Rectal smooth muscle tissue (tissue), 1 donor: Measurements from ENCODE around the gene CCDC77.

Source experiments
- H3K27ac ChIP-seq: one replicate; pipeline ENCODE4 v1.7.0; 2013; ENCODE audit warnings: low read depth, low read length, inconsistent platforms
- H3K27me3 ChIP-seq: one replicate; pipeline ENCODE4 v1.7.0; 2013; ENCODE audit warnings: low read length; ENCODE audit not compliant: control insufficient read depth, insufficient read depth
- H3K36me3 ChIP-seq: one replicate; pipeline ENCODE4 v1.7.0; 2013; ENCODE audit warnings: low read length; ENCODE audit not compliant: control insufficient read depth, insufficient read depth
- H3K4me1 ChIP-seq: one replicate; pipeline ENCODE4 v1.7.0; 2013; ENCODE audit warnings: low read length; ENCODE audit not compliant: control insufficient read depth, insufficient read depth
- H3K4me3 ChIP-seq: one replicate; pipeline ENCODE4 v1.7.0; 2013; ENCODE audit warnings: low read length
- H3K9ac ChIP-seq: one replicate; pipeline ENCODE4 v1.7.0; 2013; ENCODE audit warnings: low read length

The CCDC77 gene

GRCh38 chr12:473198-473597 is 71.8 kb downstream of the CCDC77 start:
- Histone ChIP-seq H3K27ac (no peak overlapping the region), H3K9ac (no peak overlapping the region), H3K27me3 (no peaks in the 10 kb centered on the region), H3K4me3 (no peak overlapping the region), H3K4me1 (no peaks in the 10 kb centered on the region), H3K36me3 (no peaks in the 10 kb centered on the region)

- no peak overlapping the region for H3K27ac ChIP-seq
These were observed 72.6 kb downstream of the CCDC77 start for GRCh38 chr12:473863-474577.

GRCh38 chr12:475286-475685 is 73.8 kb downstream of the CCDC77 start:
- no peak overlapping the region for H3K4me3 ChIP-seq
- no peaks in the 10 kb centered on the region for H3K36me3 ChIP-seq
- no peak overlapping the region for H3K27ac ChIP-seq
- no peaks in the 10 kb centered on the region for H3K4me1 ChIP-seq
- no peaks in the 10 kb centered on the region for H3K27me3 ChIP-seq
- H3K9ac ChIP-seq: no peak overlapping the region

More at GRCh38 chr12:473863-474577, 72.6 kb downstream of the CCDC77 start:
- Histone ChIP-seq H3K4me3 (no peak overlapping the region), H3K27me3 (no peaks in the 10 kb centered on the region), H3K36me3 (no peaks in the 10 kb centered on the region), H3K9ac (no peak overlapping the region), H3K4me1 (no peaks in the 10 kb centered on the region)

- Histone ChIP-seq H3K4me1 (peaks cover 11% of the 10 kb centered on the region), H3K4me3 (no peak overlapping the region), H3K27me3 (no peaks in the 10 kb centered on the region), H3K9ac (no peak overlapping the region), H3K36me3 (no peaks in the 10 kb centered on the region), H3K27ac (no peak overlapping the region)
These were observed 77.7 kb downstream of the CCDC77 start for GRCh38 chr12:479161-479560.

DNA sequence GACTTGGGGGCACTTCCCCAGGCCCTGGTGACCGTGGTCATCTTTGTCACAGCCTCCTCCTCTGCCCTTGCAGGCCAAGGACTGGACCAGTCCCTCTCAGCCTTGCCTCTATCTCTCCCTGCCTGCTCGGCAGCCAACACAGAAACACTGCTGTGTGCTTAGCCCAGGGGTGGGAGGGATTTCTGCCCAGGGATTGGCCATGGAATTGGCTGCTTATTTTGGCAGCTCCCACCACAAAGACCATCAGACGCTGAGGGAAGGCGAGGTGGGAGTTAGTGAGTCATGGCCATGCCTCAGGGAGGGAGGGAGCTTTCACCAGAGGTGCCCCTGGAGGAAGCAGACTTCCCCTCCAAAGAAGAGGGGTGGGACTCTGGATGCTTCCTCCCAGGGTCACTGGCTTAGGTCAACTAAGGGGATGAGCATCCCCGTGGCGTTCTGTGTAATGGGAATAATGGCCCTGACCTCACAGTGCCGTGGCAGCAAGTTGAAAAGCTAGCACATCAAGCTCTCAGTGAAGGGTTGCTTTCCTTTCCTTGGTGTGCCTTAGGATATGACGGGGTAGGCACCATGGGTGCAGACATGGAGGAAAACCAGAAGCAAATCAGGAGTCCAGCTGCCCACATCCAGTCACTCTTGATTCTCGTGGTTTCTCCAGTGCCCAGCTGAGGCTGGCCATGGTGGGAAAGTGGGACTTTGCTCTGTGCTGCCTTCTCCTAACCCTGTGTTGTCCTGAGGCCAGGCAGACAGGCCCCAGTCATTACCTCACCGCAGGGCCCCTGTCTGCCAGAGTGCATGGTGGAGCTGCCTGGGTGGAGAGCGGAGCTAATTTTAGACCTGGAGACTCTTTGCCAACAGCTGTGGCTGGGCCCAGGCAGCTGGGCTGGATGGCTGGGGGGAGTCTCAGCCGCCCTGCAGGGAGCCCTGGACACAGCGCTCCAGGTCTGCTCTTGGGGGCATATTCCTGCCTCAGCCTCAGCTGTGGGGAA is 79.7 kb downstream of the CCDC77 start:
- H3K4me3 ChIP-seq: no peak overlapping the region
- no peaks in the 10 kb centered on the region for H3K36me3 ChIP-seq
- H3K27me3 ChIP-seq: no peaks in the 10 kb centered on the region
- H3K27ac ChIP-seq: peak overlapping the region; percentile 43
- H3K9ac ChIP-seq: no peak overlapping the region
- peaks cover 11% of the 10 kb centered on the region for H3K4me1 ChIP-seq

GRCh38 chr12:482061-482460 is 80.6 kb downstream of the CCDC77 start:
- Histone ChIP-seq H3K36me3 (no peaks in the 10 kb centered on the region), H3K4me3 (no peak overlapping the region), H3K9ac (no peak overlapping the region), H3K4me1 (peaks cover 11% of the 10 kb centered on the region), H3K27ac (no peak overlapping the region), H3K27me3 (no peaks in the 10 kb centered on the region)

DNA sequence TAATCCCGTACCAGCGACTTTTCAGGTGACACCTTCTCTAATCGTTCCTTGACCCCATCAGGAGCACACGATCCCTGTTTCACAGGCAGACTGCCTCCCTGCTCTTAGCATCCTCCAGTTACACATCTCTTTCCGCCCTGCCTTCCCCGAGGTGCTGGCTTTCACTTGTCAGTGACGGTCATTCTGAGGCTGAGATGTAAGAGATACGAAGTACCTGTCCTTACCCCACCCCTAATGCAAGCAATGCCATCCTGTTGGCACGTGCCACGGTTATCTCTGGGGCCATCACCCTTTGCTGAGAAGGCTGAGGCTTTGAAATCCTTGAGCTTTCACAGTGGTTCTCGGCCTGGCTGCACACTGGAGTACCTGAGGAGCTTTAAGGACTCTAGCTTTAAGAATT is 82.7 kb downstream of the CCDC77 start:
- Histone ChIP-seq H3K27ac (no peak overlapping the region), H3K27me3 (no peaks in the 10 kb centered on the region), H3K4me3 (no peak overlapping the region), H3K4me1 (peaks cover 11% of the 10 kb centered on the region), H3K9ac (no peak overlapping the region), H3K36me3 (no peaks in the 10 kb centered on the region)

DNA sequence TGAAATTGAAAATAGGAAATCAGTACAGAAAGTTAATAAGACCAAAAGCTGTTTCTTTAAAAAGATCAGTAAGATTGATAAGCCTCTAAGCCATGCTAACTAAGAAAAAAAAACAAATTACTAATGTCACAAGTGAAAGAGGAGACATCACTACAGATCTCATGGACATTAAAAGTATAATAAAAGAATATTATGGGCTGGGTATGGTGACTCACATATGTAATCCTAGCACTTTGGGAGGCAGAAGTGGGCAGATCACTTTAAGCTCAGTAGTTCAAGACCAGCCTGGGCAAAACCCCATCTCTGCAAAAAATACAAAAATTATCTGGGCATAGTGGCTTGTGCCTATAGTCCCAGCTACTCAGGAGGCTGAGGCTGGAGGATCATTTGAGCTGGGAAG is 88.8 kb downstream of the CCDC77 start:
- Histone ChIP-seq H3K4me1 (no peaks in the 10 kb centered on the region), H3K4me3 (no peak overlapping the region), H3K36me3 (no peaks in the 10 kb centered on the region), H3K27ac (no peak overlapping the region), H3K27me3 (no peaks in the 10 kb centered on the region), H3K9ac (no peak overlapping the region)
